Peyer's patch (tissue), 4 donors: ENCODE measurements around the gene GPC6.

ENCODE experiments used
- POLR2A ChIP-seq, 2 donors: fragments of 450-650 bp; IDR thresholded peaks; one replicate each; pipeline ENCODE4 v1.5.1; 2017; ENCODE audit warnings: antibody characterized with exemption in 2 of 2, mild to moderate bottlenecking in 2 of 2, moderate library complexity in 2 of 2
- TF ChIP-seq, protein P1 (sequence below), 6 experiments: fragments of 450-650 bp in 4 of 6; fragments of 200-600 bp in 2 of 6; sonication (generic) in 1 of 6; IDR thresholded peaks; one replicate each; pipeline ENCODE4 v1.5.1; 2017 to 2019; ENCODE audit warnings: antibody characterized with exemption in 6 of 6, mild to moderate bottlenecking in 3 of 6, moderate library complexity in 1 of 6

DNA sequence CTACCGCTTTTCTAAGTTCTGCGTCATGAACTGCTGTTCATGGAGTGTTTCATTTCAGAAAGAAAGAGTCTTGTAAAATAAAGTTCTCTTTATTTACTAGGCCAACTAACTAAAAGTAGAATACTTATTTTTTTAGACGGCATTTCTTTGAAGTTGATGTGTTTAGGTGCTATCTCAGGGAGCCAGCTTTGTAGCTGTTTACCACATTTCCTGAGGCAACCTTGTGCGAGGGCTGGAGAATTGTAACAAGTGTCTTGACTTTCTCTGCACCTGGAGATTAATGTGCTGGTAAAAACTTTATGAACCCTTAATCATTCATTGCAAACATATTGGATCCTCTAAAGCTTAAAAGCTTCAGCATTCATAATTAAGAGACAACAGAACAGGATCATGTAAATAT is 229.3 kb downstream of the GPC6 start:
- TF ChIP-seq, protein P1, sequence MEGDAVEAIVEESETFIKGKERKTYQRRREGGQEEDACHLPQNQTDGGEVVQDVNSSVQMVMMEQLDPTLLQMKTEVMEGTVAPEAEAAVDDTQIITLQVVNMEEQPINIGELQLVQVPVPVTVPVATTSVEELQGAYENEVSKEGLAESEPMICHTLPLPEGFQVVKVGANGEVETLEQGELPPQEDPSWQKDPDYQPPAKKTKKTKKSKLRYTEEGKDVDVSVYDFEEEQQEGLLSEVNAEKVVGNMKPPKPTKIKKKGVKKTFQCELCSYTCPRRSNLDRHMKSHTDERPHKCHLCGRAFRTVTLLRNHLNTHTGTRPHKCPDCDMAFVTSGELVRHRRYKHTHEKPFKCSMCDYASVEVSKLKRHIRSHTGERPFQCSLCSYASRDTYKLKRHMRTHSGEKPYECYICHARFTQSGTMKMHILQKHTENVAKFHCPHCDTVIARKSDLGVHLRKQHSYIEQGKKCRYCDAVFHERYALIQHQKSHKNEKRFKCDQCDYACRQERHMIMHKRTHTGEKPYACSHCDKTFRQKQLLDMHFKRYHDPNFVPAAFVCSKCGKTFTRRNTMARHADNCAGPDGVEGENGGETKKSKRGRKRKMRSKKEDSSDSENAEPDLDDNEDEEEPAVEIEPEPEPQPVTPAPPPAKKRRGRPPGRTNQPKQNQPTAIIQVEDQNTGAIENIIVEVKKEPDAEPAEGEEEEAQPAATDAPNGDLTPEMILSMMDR (IDR thresholded peaks at IDR 0.05): no peak
- no peak for TF ChIP-seq POLR2A (IDR thresholded peaks at IDR 0.05)
